Lower lobe of right lung (tissue), 2 donors: ENCODE measurements around the gene IKBKE. TPM values are rescaled to one million over a fixed set of nuclear protein-coding genes. Genes with fewer than 3 reads are reported as not detected.

Experiments used
- ATAC-seq, 2 donors: fragments of 200-7000 bp; cut with Tn5 transposase; one replicate each; pipeline ENCODE4 v1.9.1; 2020 to 2022; ENCODE audit warnings: mild to moderate bottlenecking in 2 of 2, moderate library complexity in 2 of 2
- DNase-seq: peaks from one replicate; pipeline ENCODE4 v3.0.0-alpha.2; 2020
- H3K27ac ChIP-seq: fragments of 200-600 bp; one replicate; pipeline ENCODE4 v1.8.0; 2022
- H3K27me3 ChIP-seq: fragments of 200-600 bp; one replicate; pipeline ENCODE4 v1.8.0; 2022; ENCODE audit warnings: low read depth
- H3K36me3 ChIP-seq: fragments of 200-600 bp; one replicate; pipeline ENCODE4 v1.8.0; 2022; ENCODE audit warnings: mild to moderate bottlenecking
- H3K4me1 ChIP-seq: fragments of 200-600 bp; one replicate; pipeline ENCODE4 v1.8.0; 2022
- H3K4me3 ChIP-seq: fragments of 200-600 bp; one replicate; pipeline ENCODE4 v1.8.0; 2022; ENCODE audit warnings: mild to moderate bottlenecking
- H3K9me3 ChIP-seq: fragments of 200-600 bp; one replicate; pipeline ENCODE4 v1.8.0; 2022
- intact Hi-C: fragments of 100-400 bp; cut with DNase I; formaldehyde crosslinking; loops from one replicate; pipeline ENCODE4 v1.11.0; 2022
- total RNA-seq: library from RNA; stranded (reverse); fragmentation: NEBNext Ultra II Directional; extraction: Animal tissue kit (Norgen Biotek cat#: 25700); gene quantifications from one replicate; pipeline ENCODE4 v1.2.1, GENCODE V29; 2021
- TF ChIP-seq, protein P1 (sequence below): fragments of 200-600 bp; IDR thresholded peaks from one replicate; pipeline ENCODE4 v1.8.0; 2022; ENCODE audit warnings: antibody characterized with exemption, mild to moderate bottlenecking
- donor health status: DM: no; HTN: yes; CAD: no; lungs with severe emphysema.

IKBKE gene
- total RNA-seq, 1 donor from 2014 or later = 12.5 TPM

- intact Hi-C loops = loop anchor here (10.0 kb wide), 1 partner anchor 98 kb away; no protein-coding TSS in a partner anchor
- DNase-seq (peak; percentile 42), ATAC-seq (peak in 1 of 2 donors; percentile 13)
- Histone ChIP-seq H3K9me3 (no peaks in the 10 kb centered on the region), H3K27ac (peak overlapping the region; percentile 41), H3K4me1 (peaks cover 11% of the 10 kb centered on the region), H3K4me3 (no peak overlapping the region), H3K36me3 (peaks cover 36% of the 10 kb centered on the region), H3K27me3 (no peaks in the 10 kb centered on the region)
- TF ChIP-seq, protein P1, sequence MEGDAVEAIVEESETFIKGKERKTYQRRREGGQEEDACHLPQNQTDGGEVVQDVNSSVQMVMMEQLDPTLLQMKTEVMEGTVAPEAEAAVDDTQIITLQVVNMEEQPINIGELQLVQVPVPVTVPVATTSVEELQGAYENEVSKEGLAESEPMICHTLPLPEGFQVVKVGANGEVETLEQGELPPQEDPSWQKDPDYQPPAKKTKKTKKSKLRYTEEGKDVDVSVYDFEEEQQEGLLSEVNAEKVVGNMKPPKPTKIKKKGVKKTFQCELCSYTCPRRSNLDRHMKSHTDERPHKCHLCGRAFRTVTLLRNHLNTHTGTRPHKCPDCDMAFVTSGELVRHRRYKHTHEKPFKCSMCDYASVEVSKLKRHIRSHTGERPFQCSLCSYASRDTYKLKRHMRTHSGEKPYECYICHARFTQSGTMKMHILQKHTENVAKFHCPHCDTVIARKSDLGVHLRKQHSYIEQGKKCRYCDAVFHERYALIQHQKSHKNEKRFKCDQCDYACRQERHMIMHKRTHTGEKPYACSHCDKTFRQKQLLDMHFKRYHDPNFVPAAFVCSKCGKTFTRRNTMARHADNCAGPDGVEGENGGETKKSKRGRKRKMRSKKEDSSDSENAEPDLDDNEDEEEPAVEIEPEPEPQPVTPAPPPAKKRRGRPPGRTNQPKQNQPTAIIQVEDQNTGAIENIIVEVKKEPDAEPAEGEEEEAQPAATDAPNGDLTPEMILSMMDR = no peak
These were observed 16.9 kb downstream of the IKBKE start for GRCh38 chr1:206486995-206487788.

DNA sequence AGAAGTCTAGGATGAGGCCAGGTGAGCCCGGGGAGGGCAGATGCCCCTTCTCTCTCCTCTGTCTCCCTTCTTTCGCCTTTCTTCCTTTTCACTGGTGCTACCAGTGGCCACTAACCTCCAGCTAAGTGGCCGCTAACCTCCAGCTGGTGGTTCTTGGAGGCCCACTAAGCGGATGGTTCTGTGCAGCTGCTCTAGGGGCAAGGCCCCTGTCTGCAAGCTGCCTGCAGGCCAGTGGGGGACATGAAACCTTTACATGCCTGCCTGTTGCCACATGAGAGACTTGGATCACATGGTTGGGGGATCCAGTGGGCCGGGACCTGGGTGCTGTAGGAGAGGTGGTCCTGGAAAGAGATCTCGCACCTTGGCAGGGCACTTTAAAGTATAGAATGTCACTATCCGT lies 17.7 kb downstream of the IKBKE start:
- H3K36me3 ChIP-seq = peaks cover 36% of the 10 kb centered on the region
- TF ChIP-seq, protein P1 = no peak
- H3K27me3 ChIP-seq = no peaks in the 10 kb centered on the region
- ATAC-seq (no peak), DNase-seq (no peak)
- intact Hi-C loops = loop anchor here (10.0 kb wide), 1 partner anchor 97 kb away; no protein-coding TSS in a partner anchor
- H3K9me3 ChIP-seq = no peaks in the 10 kb centered on the region
- H3K4me3 ChIP-seq = no peak overlapping the region
- no peak overlapping the region for H3K27ac ChIP-seq
- peaks cover 11% of the 10 kb centered on the region for H3K4me1 ChIP-seq

GRCh38 chr1:206488466-206488865 lies 18.2 kb downstream of the IKBKE start:
- Histone ChIP-seq H3K9me3 (no peaks in the 10 kb centered on the region), H3K27ac (no peak overlapping the region), H3K36me3 (peaks cover 36% of the 10 kb centered on the region), H3K4me1 (peaks cover 11% of the 10 kb centered on the region), H3K27me3 (no peaks in the 10 kb centered on the region), H3K4me3 (no peak overlapping the region)
- ATAC-seq (no peak), DNase-seq (no peak)
- TF ChIP-seq, protein P1 = no peak
- intact Hi-C loops = loop anchor here (10.0 kb wide), 1 partner anchor 96 kb away; no protein-coding TSS in a partner anchor

DNA sequence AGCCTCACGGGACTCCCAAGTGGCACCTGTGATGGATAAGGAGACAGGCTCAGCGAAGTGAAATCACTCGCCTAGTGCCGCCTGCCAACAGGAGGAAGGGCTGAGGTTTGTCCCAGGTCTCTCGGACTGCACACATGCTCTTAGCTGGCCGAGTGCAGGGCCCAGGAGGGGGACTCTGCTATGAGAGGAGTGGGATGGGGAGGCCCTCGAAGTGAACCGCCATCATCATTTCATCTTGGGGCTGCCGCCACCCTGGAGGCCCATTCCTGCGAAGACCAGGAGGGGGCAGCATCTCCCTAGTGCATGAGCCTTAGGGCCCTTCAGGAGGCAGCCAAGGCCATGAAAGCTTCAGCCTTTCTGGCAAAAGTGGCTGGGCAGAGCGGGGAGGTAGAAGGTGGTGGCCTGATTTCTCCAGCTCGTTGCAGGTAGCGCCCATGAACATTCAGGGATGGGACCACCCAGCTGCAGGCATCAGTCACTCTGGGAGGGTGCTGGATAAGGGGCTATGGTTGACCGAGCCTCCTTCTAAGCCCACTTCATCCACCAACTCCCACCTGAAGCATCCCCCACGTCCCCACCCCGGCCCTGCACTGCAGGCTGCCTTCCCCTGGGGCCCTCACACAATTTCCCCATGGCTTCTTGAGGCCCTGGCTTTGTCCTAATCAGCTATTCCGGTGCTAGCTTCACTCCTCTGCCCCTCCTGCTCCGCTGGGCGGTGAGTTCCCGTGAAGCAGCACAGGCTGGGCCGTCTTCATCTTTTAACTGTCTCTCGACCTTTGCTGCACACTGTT lies 19.9 kb downstream of the IKBKE start:
- intact Hi-C loops = loop anchor here (10.0 kb wide), 1 partner anchor 95 kb away; no protein-coding TSS in a partner anchor
- no peak overlapping the region for H3K4me3 ChIP-seq
- ATAC-seq (peak; percentile 91), DNase-seq (peak; percentile 81)
- H3K4me1 ChIP-seq = peaks cover 15% of the 10 kb centered on the region
- no peak overlapping the region for H3K27ac ChIP-seq
- H3K9me3 ChIP-seq = no peaks in the 10 kb centered on the region
- H3K27me3 ChIP-seq = no peaks in the 10 kb centered on the region
- peaks cover 36% of the 10 kb centered on the region for H3K36me3 ChIP-seq
- TF ChIP-seq, protein P1 = peak; percentile 94

DNA sequence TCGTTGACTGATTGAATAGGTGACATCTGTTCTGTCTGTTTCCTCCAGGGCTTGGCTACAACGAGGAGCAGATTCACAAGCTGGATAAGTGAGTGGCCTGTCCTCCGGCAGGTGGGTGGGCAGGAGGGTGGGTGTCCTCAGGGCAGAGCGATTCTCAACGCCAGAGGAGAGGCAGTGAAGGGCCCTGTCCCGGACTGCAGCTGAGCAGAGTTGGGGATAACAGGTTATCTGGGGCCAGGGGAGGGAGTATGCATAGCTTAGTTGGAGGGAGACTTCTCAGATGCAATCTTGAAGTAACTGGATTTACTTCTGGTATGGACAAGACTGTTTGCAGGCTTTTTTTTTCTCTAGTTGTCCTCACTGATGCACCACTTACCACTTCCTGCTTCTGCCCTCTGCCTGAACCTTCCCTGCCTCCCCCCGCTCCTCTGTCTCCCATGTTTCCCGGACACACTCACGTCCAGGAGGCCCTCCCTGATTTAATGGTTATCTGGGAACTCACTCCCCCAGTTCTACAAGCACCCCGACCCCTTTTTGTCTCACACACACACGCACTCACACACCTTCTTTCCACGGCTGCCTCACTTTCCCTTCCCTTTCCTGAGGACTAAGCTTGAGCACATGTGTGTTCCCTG lies 20.6 kb downstream of the IKBKE start:
- H3K27me3 ChIP-seq = no peaks in the 10 kb centered on the region
- no peak for ATAC-seq
- peaks cover 22% of the 10 kb centered on the region for H3K4me1 ChIP-seq
- H3K4me3 ChIP-seq = no peak overlapping the region
- TF ChIP-seq, protein P1 = no peak
- H3K9me3 ChIP-seq = no peaks in the 10 kb centered on the region
- no peak overlapping the region for H3K27ac ChIP-seq
- intact Hi-C loops = no loop called here
- peaks cover 32% of the 10 kb centered on the region for H3K36me3 ChIP-seq
- DNase-seq = peak; percentile 19
